ENCODE results near the gene RBSN.

DNA sequence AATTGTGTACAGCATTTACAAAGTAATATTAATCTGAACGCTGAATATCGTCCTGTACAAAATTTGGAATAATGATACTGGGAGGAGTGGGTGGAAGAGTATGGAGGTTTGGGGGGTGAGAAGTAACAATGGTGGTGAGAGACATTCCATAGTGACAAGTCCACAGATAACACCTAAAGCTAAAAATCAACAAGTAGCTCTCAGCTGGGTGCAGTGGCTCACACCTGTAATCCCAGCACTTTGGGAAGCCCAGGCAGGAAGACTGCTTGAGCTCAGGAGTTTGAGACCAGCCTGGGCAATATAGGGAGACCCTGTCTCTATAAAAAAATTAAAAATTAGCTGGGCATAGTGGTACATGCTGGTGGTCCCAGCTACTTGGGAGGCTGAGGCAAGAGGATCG, 38.9 kb downstream of the RBSN start:
- no peak for TF ChIP-seq ARNT (IDR thresholded peaks at IDR 0.05)
- TF ChIP-seq BHLHE40 (IDR thresholded peaks at IDR 0.05; ENCODE audit: borderline replicate concordance), result no peak
- no peak for TF ChIP-seq L3MBTL2 (conservative IDR thresholded peaks at IDR 0.05)
- TF ChIP-seq TARDBP (IDR thresholded peaks at IDR 0.05), result no peak
- no peak for TF ChIP-seq SP1 (IDR thresholded peaks at IDR 0.05)
- TF ChIP-seq HDGF (IDR thresholded peaks at IDR 0.05; ENCODE audit: borderline replicate concordance), result no peak
- TF ChIP-seq, protein P1, sequence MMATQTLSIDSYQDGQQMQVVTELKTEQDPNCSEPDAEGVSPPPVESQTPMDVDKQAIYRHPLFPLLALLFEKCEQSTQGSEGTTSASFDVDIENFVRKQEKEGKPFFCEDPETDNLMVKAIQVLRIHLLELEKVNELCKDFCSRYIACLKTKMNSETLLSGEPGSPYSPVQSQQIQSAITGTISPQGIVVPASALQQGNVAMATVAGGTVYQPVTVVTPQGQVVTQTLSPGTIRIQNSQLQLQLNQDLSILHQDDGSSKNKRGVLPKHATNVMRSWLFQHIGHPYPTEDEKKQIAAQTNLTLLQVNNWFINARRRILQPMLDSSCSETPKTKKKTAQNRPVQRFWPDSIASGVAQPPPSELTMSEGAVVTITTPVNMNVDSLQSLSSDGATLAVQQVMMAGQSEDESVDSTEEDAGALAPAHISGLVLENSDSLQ (IDR thresholded peaks at IDR 0.05), result no peak
- no peak for TF ChIP-seq NFRKB (IDR thresholded peaks at IDR 0.05)
- TF ChIP-seq FOXA1 (IDR thresholded peaks at IDR 0.05), result no peak
- TF ChIP-seq CTBP1 (IDR thresholded peaks at IDR 0.05; ENCODE audit: borderline replicate concordance), result no peak
- no peak for TF ChIP-seq SUZ12 (IDR thresholded peaks at IDR 0.05)
- TF ChIP-seq ZNF384 (IDR thresholded peaks at IDR 0.05), result no peak
- TF ChIP-seq FOXM1 (IDR thresholded peaks at IDR 0.05; ENCODE audit: borderline replicate concordance), result no peak
- TF ChIP-seq FOXK2 (IDR thresholded peaks at IDR 0.05), result no peak
